Fibroblast of mammary gland (primary cell): ENCODE results near the gene MYBBP1A.
"Not testable (repeated sequence)": the region's sequence is repeated elsewhere in the genome, so short reads cannot be mapped to it uniquely, and the experiment has no call there.

ENCODE experiments used
- DNase-seq: peaks from one replicate; pipeline ENCODE4 v3.0.0-alpha.2; 2010; ENCODE audit warnings: low read depth
- H3K4me3 ChIP-seq: 2 replicates; pipeline ENCODE4 v1.5.1; 2011; ENCODE audit warnings: low read depth, mild to moderate bottlenecking, low read length, moderate library complexity; ENCODE audit not compliant: control insufficient read depth
- TF ChIP-seq, protein P1 (sequence below): conservative IDR thresholded peaks from 2 replicates; pipeline ENCODE4 v1.5.1; 2011; ENCODE audit warnings: low read depth, low read length, inconsistent platforms; ENCODE audit not compliant: control insufficient read depth, insufficient read depth

MYBBP1A gene

DNA sequence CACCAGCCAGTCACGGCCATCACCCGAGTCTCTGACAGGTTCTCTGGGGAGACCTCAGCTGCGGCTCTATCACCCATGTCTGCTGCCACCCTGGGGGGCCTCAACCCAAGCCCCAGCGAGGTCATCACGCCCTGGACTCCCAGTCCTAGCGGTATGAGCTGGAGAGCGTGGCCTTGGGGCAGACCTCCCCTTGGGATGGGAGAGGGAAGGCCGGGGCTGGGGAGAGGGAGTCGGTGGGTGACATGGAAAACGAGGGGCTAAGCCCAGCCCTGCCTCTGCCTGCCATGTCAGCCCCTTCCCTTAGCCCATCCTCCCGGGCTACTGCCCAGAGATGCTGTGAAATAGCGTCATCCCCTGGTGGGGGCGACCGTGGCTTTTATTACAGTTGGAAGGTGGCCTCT, 37.8 kb upstream of the MYBBP1A start:
- no peak overlapping the region for H3K4me3 ChIP-seq
- no peak for DNase-seq
- TF ChIP-seq, protein P1, sequence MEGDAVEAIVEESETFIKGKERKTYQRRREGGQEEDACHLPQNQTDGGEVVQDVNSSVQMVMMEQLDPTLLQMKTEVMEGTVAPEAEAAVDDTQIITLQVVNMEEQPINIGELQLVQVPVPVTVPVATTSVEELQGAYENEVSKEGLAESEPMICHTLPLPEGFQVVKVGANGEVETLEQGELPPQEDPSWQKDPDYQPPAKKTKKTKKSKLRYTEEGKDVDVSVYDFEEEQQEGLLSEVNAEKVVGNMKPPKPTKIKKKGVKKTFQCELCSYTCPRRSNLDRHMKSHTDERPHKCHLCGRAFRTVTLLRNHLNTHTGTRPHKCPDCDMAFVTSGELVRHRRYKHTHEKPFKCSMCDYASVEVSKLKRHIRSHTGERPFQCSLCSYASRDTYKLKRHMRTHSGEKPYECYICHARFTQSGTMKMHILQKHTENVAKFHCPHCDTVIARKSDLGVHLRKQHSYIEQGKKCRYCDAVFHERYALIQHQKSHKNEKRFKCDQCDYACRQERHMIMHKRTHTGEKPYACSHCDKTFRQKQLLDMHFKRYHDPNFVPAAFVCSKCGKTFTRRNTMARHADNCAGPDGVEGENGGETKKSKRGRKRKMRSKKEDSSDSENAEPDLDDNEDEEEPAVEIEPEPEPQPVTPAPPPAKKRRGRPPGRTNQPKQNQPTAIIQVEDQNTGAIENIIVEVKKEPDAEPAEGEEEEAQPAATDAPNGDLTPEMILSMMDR = no peak

DNA sequence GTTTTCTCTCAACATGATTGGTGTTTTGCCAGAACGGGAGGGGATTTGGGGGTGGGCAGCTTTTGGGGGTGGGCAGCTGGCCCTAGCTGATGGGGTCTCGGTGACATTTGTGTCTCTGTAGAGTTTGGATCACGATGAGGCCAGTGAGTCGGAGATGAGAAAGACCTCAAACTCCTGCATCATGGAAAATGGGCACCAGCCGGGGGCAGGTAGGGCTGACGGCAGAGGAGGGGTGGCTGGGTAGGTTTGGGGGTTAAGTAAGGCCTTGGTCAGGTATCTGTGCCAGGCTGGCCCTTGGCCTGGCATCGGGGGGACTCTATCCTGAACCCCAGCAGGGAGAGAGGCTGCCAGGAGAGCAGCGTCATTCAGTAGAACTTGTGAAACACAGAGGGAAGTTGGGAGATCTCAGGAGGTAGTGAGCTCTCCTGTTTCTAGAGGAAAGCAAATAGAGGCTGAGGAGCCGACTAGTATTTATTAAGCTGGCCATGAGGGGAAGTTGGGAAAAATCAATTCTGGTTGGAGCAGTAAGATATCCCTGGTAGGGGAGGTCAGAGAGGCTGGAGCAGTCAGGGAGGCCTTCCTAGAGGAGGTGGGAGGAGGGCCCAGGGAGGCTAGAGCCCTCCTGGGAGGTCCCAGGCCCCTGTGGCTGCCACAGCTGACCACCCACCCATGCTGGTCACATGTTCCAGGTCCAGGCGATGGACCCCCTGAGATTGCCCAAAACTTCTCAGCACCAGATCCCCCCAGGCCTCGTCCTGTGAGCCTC, 37.2 kb upstream of the MYBBP1A start:
- TF ChIP-seq, protein P1 = no peak
- no peak overlapping the region for H3K4me3 ChIP-seq
- DNase-seq = no peak

DNA sequence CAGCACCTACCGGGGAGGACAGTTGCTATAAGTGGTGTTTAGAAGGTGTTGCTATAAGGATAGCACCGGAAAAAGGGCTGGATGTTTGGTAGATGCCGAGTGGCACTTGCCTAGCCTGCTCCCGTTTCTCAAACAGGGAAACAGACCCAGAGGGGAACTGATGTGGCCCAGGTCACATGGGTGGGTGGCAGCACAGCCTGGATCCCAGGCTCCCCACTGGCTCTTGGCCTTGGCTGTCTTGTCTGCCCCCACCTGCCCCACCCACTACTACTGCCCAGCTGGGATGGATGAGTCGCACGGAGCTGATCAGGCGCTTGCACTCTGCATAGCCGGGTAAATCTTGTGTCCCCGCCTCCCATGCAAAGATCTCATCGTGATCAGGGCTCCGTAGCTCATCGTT, 36.3 kb upstream of the MYBBP1A start:
- H3K4me3 ChIP-seq = no peak overlapping the region
- peak; percentile 49 for DNase-seq
- TF ChIP-seq, protein P1 = no peak

DNA sequence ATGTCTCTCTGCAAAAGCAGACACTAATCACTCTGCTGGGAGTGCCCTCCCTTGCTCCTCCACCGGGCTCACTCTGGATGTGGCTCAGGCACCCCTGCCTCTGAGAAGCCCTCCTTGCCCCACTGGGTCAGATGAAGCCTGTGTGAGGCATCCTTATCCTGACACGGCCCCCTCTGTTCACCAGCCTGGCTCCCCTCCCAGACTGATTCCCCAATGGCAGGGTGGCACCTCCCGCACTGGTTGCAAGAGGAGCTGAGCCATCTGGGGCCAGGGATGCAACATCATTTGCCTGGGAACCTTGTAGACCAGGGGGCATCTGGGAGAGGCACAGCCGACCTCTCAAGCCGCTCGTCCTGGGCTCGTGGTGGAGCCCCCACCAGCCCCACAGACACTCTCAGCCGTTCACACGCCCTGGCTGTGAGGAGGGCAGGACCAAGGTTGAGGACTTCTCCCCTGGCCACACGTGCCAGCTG, 35.8 kb upstream of the MYBBP1A start:
- DNase-seq = no peak
- H3K4me3 ChIP-seq = no peak overlapping the region
- TF ChIP-seq, protein P1 = no peak

DNA sequence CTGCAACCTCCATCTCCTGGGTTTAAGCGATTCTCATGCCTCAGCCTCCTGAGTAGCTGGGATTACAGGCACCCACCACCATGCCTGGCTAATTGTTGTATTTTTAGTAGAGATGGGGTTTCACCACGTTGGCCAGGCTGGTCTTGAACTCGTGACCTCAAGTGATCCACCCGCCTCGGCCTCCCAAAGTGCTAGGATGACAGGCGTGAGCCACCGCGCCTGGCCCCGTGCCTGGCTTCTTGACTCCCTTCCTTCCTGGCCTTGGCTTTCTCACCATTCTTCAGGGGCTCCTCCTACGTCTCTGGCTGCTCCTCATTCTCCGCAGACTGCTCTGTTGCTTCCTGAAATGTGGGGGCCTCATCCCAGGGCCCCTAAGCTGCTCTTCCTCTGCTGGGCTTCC, 34.9 kb upstream of the MYBBP1A start:
- H3K4me3 ChIP-seq, DNase-seq: not testable (repeated sequence)

DNA sequence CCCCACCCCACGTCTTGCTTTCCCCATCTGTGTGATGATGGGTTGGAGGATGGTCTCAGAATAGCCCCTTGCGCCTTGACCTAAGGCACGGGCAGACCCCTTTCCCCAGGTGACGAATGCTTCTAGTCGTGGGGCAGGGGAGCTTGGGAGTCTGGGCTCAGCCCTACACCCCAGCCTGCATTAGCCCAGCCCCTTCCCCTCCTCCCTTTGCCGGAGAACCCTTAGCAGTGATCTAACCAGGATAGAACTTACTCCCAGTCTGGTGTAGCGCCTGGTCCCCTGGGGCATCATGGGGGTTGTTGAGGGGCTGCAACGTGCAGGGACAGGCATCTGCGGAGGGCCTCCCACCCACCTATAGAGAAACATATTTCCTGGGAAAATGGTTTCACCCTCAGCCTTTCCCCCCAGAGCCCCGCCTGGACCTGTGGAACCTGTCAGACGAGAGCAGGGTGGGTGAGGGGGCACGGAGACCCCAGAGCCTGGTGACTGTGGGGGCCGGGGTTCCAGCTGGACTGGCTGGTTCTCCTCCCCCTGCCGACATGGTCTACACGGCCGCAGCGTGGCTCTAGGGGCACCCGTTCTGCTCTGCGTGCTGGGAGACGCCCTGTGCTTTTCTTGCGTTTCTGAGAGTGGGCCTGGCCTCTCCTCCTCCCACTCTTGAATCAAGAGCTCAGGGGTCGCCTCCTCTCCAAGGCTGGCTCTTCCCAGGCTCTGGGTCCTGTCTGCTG, 33.9 kb upstream of the MYBBP1A start:
- H3K4me3 ChIP-seq = no peak overlapping the region
- TF ChIP-seq, protein P1 = no peak
- no peak for DNase-seq

DNA sequence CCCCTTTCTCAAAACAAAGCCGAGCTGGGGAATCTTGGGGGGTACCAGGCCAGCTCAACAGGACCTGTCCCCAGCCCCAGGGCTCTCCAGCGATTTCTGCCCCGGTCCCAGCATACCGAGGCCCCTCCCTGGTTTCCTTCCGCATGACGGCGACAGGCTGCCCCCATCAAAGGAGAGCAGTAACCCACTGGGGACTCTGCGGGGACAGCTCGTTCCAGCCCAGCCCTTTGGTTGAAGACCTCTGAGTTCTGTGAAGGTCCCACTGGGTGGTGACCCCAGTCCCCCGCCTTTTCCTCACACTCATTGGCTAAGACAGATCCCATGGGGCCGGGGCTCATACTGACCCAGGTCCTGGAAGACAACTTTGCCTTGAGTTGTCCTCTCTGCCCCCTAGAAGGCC, 33.2 kb upstream of the MYBBP1A start:
- DNase-seq = no peak
- TF ChIP-seq, protein P1 = no peak
- no peak overlapping the region for H3K4me3 ChIP-seq
